Measurements from ENCODE around the gene STK26.

STK26 gene

GRCh38 chrX:132033166-132033565 lies 10.1 kb downstream of the STK26 start:
- H2AFZ ChIP-seq (ENCODE audit: low read length) = no peak overlapping the region
- peaks cover 46% of the 10 kb centered on the region for H3K4me1 ChIP-seq (ENCODE audit: insufficient read depth, low read length, poor library complexity, severe bottlenecking)
- peak overlapping the region; percentile 16 for H3K4me3 ChIP-seq (ENCODE audit: low read length, poor library complexity, severe bottlenecking)
- H3K9me2 ChIP-seq (replicated peaks; ENCODE audit: low read depth, low read length) = no peaks in the 10 kb centered on the region
- H3K9me3 ChIP-seq (ENCODE audit: insufficient read depth, low read depth, low read length) = no peaks in the 10 kb centered on the region
- peaks cover 79% of the 10 kb centered on the region for H4K20me1 ChIP-seq (ENCODE audit: insufficient read depth, low read length, poor library complexity, severe bottlenecking)
- peaks cover 97% of the 10 kb centered on the region for H3K79me2 ChIP-seq (ENCODE audit: insufficient read depth, low read length)
- no peaks in the 10 kb centered on the region for H3F3A ChIP-seq (ENCODE audit: low read depth)
- H3K27me3 ChIP-seq (ENCODE audit: insufficient read depth, low read length, poor library complexity, severe bottlenecking) = no peaks in the 10 kb centered on the region
- H3K4me2 ChIP-seq (ENCODE audit: low read depth, low read length, poor library complexity, severe bottlenecking) = peak overlapping the region; percentile 98
- H3K36me3 ChIP-seq (ENCODE audit: insufficient read depth, low read length) = no peaks in the 10 kb centered on the region
- no peak overlapping the region for H3K9ac ChIP-seq (ENCODE audit: low read depth, low read length, poor library complexity, severe bottlenecking)
- TF ChIP-seq EZH2phosphoT487 (IDR thresholded peaks at IDR 0.05; ENCODE audit: borderline replicate concordance) = no peak
- no peak for TF ChIP-seq CTCF (conservative IDR thresholded peaks at IDR 0.05; ENCODE audit: low read length)

- H3K9me3 ChIP-seq (ENCODE audit: insufficient read depth, low read depth, low read length) = no peaks in the 10 kb centered on the region
- H3K4me1 ChIP-seq (ENCODE audit: insufficient read depth, low read length, poor library complexity, severe bottlenecking) = peaks cover 31% of the 10 kb centered on the region
- H2AFZ ChIP-seq (ENCODE audit: low read length) = no peak overlapping the region
- no peaks in the 10 kb centered on the region for H3K27me3 ChIP-seq (ENCODE audit: insufficient read depth, low read length, poor library complexity, severe bottlenecking)
- H3K79me2 ChIP-seq (ENCODE audit: insufficient read depth, low read length) = peaks cover 97% of the 10 kb centered on the region
- no peaks in the 10 kb centered on the region for H3F3A ChIP-seq (ENCODE audit: low read depth)
- no peak overlapping the region for H3K4me2 ChIP-seq (ENCODE audit: low read depth, low read length, poor library complexity, severe bottlenecking)
- H3K9me2 ChIP-seq (replicated peaks; ENCODE audit: low read depth, low read length) = no peaks in the 10 kb centered on the region
- H3K4me3 ChIP-seq (ENCODE audit: low read length, poor library complexity, severe bottlenecking) = no peak overlapping the region
- H4K20me1 ChIP-seq (ENCODE audit: insufficient read depth, low read length, poor library complexity, severe bottlenecking) = peaks cover 82% of the 10 kb centered on the region
- no peak overlapping the region for H3K9ac ChIP-seq (ENCODE audit: low read depth, low read length, poor library complexity, severe bottlenecking)
- TF ChIP-seq CTCF (conservative IDR thresholded peaks at IDR 0.05; ENCODE audit: low read length) (no peak), EZH2phosphoT487 (IDR thresholded peaks at IDR 0.05; ENCODE audit: borderline replicate concordance) (no peak)
- H3K36me3 ChIP-seq (ENCODE audit: insufficient read depth, low read length) = no peaks in the 10 kb centered on the region
Observed at GRCh38 chrX:132034648-132035047, 11.5 kb downstream of the STK26 start.

GRCh38 chrX:132037479-132037993 lies 14.4 kb downstream of the STK26 start:
- Histone ChIP-seq H3K4me2 (ENCODE audit: low read depth, low read length, poor library complexity, severe bottlenecking) (peak overlapping the region; percentile 24), H3K4me1 (ENCODE audit: insufficient read depth, low read length, poor library complexity, severe bottlenecking) (peaks cover 9% of the 10 kb centered on the region), H3K9me3 (ENCODE audit: insufficient read depth, low read depth, low read length) (no peaks in the 10 kb centered on the region), H3K36me3 (ENCODE audit: insufficient read depth, low read length) (no peaks in the 10 kb centered on the region), H3F3A (ENCODE audit: low read depth) (no peaks in the 10 kb centered on the region), H3K27me3 (ENCODE audit: insufficient read depth, low read length, poor library complexity, severe bottlenecking) (no peaks in the 10 kb centered on the region), H3K79me2 (ENCODE audit: insufficient read depth, low read length) (peaks cover 97% of the 10 kb centered on the region), H2AFZ (ENCODE audit: low read length) (no peak overlapping the region), H3K4me3 (ENCODE audit: low read length, poor library complexity, severe bottlenecking) (no peak overlapping the region), H3K9me2 (replicated peaks; ENCODE audit: low read depth, low read length) (no peaks in the 10 kb centered on the region), H4K20me1 (ENCODE audit: insufficient read depth, low read length, poor library complexity, severe bottlenecking) (peaks cover 82% of the 10 kb centered on the region), H3K9ac (ENCODE audit: low read depth, low read length, poor library complexity, severe bottlenecking) (no peak overlapping the region)
- TF ChIP-seq EZH2phosphoT487 (IDR thresholded peaks at IDR 0.05; ENCODE audit: borderline replicate concordance) = no peak
- TF ChIP-seq CTCF (conservative IDR thresholded peaks at IDR 0.05; ENCODE audit: low read length) = no peak
